Sigmoid colon (tissue), 4 donors: ENCODE results near the gene TRIM44.

ENCODE experiments used
- CTCF ChIP-seq, 4 experiments: fragments of 450-650 bp in 3 of 4; fragments of 200-600 bp in 1 of 4; IDR thresholded peaks; one replicate each; pipeline ENCODE4 v1.5.1; 2016 to 2019; ENCODE audit warnings: antibody characterized with exemption in 4 of 4, mild to moderate bottlenecking in 3 of 4, moderate library complexity in 2 of 4
- EP300 ChIP-seq, 4 donors: sonication (generic); formaldehyde crosslinking; IDR thresholded peaks; one replicate each; pipeline ENCODE4 v1.6.1; 2017; ENCODE audit warnings: antibody characterized with exemption in 4 of 4
- POLR2A ChIP-seq, 2 donors: fragments of 450-650 bp; IDR thresholded peaks; one replicate each; pipeline ENCODE4 v1.6.1; 2016; ENCODE audit warnings: antibody characterized with exemption in 2 of 2, mild to moderate bottlenecking in 2 of 2, moderate library complexity in 2 of 2
- POLR2AphosphoS5 ChIP-seq, 4 donors: sonication (generic); formaldehyde crosslinking; IDR thresholded peaks; one replicate each; pipeline ENCODE4 v1.6.1; 2017; ENCODE audit warnings: antibody characterized with exemption in 4 of 4

- TF ChIP-seq POLR2A (IDR thresholded peaks at IDR 0.05) = no peak
- TF ChIP-seq CTCF (IDR thresholded peaks at IDR 0.05) = no peak
- no peak for TF ChIP-seq POLR2AphosphoS5 (IDR thresholded peaks at IDR 0.05)
- no peak for TF ChIP-seq EP300 (IDR thresholded peaks at IDR 0.05)
These were observed 121.2 kb downstream of the TRIM44 start for GRCh38 chr11:35783809-35784208.
